Ovary (tissue), 3 donors: ENCODE results near the gene PGAP3.

Experiments
- EP300 ChIP-seq: sonication (generic); formaldehyde crosslinking; IDR thresholded peaks from one replicate; pipeline ENCODE4 v1.6.1; 2017; ENCODE audit warnings: antibody characterized with exemption
- POLR2A ChIP-seq: fragments of 450-650 bp; IDR thresholded peaks from one replicate; pipeline ENCODE4 v1.6.1; 2017; ENCODE audit warnings: antibody characterized with exemption, mild to moderate bottlenecking, moderate library complexity
- TF ChIP-seq, protein P1 (sequence below), 3 donors: fragments of 450-650 bp in 2 of 3; fragments of 200-600 bp in 1 of 3; IDR thresholded peaks; one replicate each; pipeline versions ENCODE4 v1.5.1 to v1.8.0; 2016 to 2022; ENCODE audit warnings: antibody characterized with exemption in 3 of 3, mild to moderate bottlenecking in 1 of 3
- donor health status: DM: no; HTN: no; CAD: no.

DNA sequence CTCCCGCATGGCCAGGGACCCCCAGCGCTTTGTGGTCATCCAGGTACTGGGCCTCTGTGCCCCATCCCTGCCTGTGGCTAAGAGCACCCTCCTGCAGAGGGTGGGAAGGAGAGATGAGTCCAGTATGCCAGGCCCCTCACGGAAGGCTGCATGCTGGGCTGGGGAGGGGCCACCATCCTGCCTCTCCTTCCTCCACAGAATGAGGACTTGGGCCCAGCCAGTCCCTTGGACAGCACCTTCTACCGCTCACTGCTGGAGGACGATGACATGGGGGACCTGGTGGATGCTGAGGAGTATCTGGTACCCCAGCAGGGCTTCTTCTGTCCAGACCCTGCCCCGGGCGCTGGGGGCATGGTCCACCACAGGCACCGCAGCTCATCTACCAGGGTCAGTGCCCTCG, 38.8 kb upstream of the PGAP3 start:
- TF ChIP-seq, protein P1, sequence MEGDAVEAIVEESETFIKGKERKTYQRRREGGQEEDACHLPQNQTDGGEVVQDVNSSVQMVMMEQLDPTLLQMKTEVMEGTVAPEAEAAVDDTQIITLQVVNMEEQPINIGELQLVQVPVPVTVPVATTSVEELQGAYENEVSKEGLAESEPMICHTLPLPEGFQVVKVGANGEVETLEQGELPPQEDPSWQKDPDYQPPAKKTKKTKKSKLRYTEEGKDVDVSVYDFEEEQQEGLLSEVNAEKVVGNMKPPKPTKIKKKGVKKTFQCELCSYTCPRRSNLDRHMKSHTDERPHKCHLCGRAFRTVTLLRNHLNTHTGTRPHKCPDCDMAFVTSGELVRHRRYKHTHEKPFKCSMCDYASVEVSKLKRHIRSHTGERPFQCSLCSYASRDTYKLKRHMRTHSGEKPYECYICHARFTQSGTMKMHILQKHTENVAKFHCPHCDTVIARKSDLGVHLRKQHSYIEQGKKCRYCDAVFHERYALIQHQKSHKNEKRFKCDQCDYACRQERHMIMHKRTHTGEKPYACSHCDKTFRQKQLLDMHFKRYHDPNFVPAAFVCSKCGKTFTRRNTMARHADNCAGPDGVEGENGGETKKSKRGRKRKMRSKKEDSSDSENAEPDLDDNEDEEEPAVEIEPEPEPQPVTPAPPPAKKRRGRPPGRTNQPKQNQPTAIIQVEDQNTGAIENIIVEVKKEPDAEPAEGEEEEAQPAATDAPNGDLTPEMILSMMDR (IDR thresholded peaks at IDR 0.05) = no peak
- TF ChIP-seq POLR2A (no peak), EP300 (no peak)
